Sigmoid colon (tissue), 7 donors: ENCODE results near the gene ZNF652. TPM values are rescaled to one million over a fixed set of nuclear protein-coding genes. Genes with fewer than 3 reads are reported as not detected.
A peak's percentile ranks its signal among the peaks of the same experiment; 100 is the strongest.
"Not testable (repeated sequence)": the region's sequence is repeated elsewhere in the genome, so short reads cannot be mapped to it uniquely, and the experiment has no call there.

Experiments used
- DNase-seq: peaks from one replicate; pipeline ENCODE4 v3.0.0-alpha.2; 2019
- H3K27ac ChIP-seq, 4 donors: fragments of 200-600 bp; sonication (generic); one replicate each; pipeline ENCODE4 v1.5.1; 2016 to 2019; ENCODE audit warnings: mild to moderate bottlenecking in 1 of 4
- H3K27me3 ChIP-seq, 3 donors: fragments of 200-600 bp; sonication (generic); one replicate each; pipeline ENCODE4 v1.5.1; 2019; ENCODE audit warnings: mild to moderate bottlenecking in 1 of 3
- H3K36me3 ChIP-seq, 4 donors: fragments of 200-600 bp; sonication (generic); one replicate each; pipeline ENCODE4 v1.5.1; 2016 to 2019
- H3K4me1 ChIP-seq, 4 donors: fragments of 200-600 bp; sonication (generic); one replicate each; pipeline ENCODE4 v1.5.1; 2017 to 2019
- H3K4me3 ChIP-seq, 4 donors: fragments of 200-600 bp; sonication (generic); one replicate each; pipeline ENCODE4 v1.5.1; 2017 to 2019; ENCODE audit warnings: mild to moderate bottlenecking in 2 of 4, moderate library complexity in 1 of 4
- H3K9me3 ChIP-seq, 4 donors: fragments of 200-600 bp in 3 of 4; sonication (generic) in 3 of 4; one replicate each; pipeline versions ENCODE4 v1.5.1 to v1.6.1; 2013 to 2019
- CTCF ChIP-seq, 4 experiments: fragments of 450-650 bp in 3 of 4; fragments of 200-600 bp in 1 of 4; IDR thresholded peaks; one replicate each; pipeline ENCODE4 v1.5.1; 2016 to 2019; ENCODE audit warnings: antibody characterized with exemption in 4 of 4, mild to moderate bottlenecking in 3 of 4, moderate library complexity in 2 of 4
- EP300 ChIP-seq, 4 donors: sonication (generic); formaldehyde crosslinking; IDR thresholded peaks; one replicate each; pipeline ENCODE4 v1.6.1; 2017; ENCODE audit warnings: antibody characterized with exemption in 4 of 4
- POLR2A ChIP-seq, 2 donors: fragments of 450-650 bp; IDR thresholded peaks; one replicate each; pipeline ENCODE4 v1.6.1; 2016; ENCODE audit warnings: antibody characterized with exemption in 2 of 2, mild to moderate bottlenecking in 2 of 2, moderate library complexity in 2 of 2
- POLR2AphosphoS5 ChIP-seq, 4 donors: sonication (generic); formaldehyde crosslinking; IDR thresholded peaks; one replicate each; pipeline ENCODE4 v1.6.1; 2017; ENCODE audit warnings: antibody characterized with exemption in 4 of 4
- WGBS, 2 donors: extraction: QIAGEN DNeasy Blood & Tissue Kit; methylation state at CpG; one replicate each; pipeline ENCODE4 v1.1.7; 2013; 5-methylcytosine and 5-hydroxymethylcytosine counted together
- intact Hi-C: fragments of 100-400 bp; cut with DNase I; formaldehyde crosslinking; loops from one replicate; pipeline ENCODE4 v1.15.1; 2023
- polyA plus RNA-seq, 3 donors: library from polyadenylated mRNA; stranded (reverse); fragments of 200-250 nt; gene quantifications; one replicate each; pipeline ENCODE4 v1.2.3, GENCODE V29; 2013
- total RNA-seq, 4 donors: library from RNA; depleted of rRNA; stranded (reverse); fragments of >200 nt; gene quantifications; one replicate each; pipeline ENCODE4 v1.1.0, GENCODE V29; 2016
- donor health status: healthy with polysubstance abuse.
- donor health status: Bipolar disorder and iron deficiency.
- donor health status: healthy.

The ZNF652 gene
- total and polyA plus RNA-seq, 7 donors = 12.9 to 134 (median 83.1) TPM

- no peak for DNase-seq
- Histone ChIP-seq H3K4me1 (no peaks in the 10 kb centered on the region), H3K4me3 (no peak overlapping the region), H3K36me3 (peaks cover 0 to 28% (median 6%) of the 10 kb centered on the region in 4 donors), H3K9me3 (no peaks in the 10 kb centered on the region), H3K27me3 (no peaks in the 10 kb centered on the region), H3K27ac (no peak overlapping the region)
- intact Hi-C loops = no loop called here
- 81 to 83% methylated on average over 1 of the region's 1 CpG for WGBS, 2 donors
- TF ChIP-seq POLR2AphosphoS5 (IDR thresholded peaks at IDR 0.05) = peak in 1 of 4 donors; percentile 5
- TF ChIP-seq CTCF (IDR thresholded peaks at IDR 0.05) = no peak
These were observed 73.7 kb downstream of the ZNF652 start for GRCh38 chr17:49288388-49288787.

DNA sequence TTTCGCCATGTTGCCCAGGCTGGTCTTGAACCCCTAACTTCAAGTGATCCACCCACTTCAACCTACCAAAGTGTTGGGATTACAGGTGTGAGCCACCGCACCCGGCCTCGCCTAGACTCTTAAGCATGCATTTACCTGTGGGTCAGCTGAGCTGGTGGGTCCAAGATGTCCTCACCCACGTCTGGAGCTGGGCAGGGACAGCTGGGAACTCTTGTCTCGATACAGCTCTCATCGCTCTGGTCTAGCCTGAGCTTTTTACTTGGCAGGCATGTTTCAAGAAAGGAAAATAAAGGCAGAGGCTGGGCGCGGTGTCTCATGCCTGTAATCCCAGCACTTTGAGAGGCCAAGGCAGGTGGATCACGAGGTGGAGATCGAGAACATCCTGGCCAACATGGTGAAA lies 74.6 kb downstream of the ZNF652 start:
- DNase-seq = no peak
- TF ChIP-seq EP300 (IDR thresholded peaks at IDR 0.05) = no peak
- TF ChIP-seq POLR2AphosphoS5 (IDR thresholded peaks at IDR 0.05) = peak in 1 of 4 donors; percentile 10
- WGBS, 2 donors = 96% methylated on average over 11 of the region's 11 CpGs
- Histone ChIP-seq H3K27ac (no peak overlapping the region), H3K9me3 (no peaks in the 10 kb centered on the region), H3K36me3 (peaks cover 0 to 21% (median 6%) of the 10 kb centered on the region in 4 donors), H3K4me3 (no peak overlapping the region), H3K27me3 (no peaks in the 10 kb centered on the region), H3K4me1 (no peaks in the 10 kb centered on the region)
- intact Hi-C loops = no loop called here

DNA sequence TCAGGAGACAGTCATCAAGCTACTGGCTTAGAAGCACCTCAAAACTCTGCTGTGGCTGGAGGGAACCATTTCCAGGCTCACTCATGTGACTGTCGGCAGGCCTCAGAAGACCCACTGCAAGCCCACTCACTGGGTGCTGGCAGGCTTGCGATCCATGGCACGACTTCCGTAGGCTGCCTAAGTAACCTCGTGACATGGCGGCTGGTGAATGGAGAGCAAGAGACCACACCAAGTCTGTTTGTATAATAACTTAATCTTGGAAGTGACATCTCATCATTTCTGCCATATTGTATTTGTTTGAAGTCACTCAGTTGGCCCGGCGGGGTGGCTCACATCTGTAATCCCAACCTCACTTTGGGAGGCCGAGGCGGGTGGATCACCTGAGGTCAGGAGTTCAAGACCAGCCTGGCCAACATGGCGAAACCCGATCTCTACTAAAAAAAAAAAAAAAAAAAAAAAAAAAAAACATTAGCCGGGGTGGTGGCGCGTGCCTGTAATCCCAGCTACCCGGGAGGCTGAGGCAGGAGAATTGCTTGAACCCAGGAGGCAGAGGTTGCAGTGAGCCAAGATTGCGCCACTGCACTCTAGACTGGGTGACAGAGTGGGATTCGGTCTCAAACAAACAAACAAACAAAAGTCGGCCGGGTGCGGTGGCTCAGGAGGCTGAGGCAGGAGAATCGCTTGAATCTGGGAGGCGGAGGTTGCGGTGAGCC lies 75.6 kb downstream of the ZNF652 start:
- H3K27me3 ChIP-seq, H3K9me3 ChIP-seq, H3K27ac ChIP-seq, H3K4me3 ChIP-seq, H3K4me1 ChIP-seq, intact Hi-C loops, DNase-seq: not testable (repeated sequence)
- WGBS, 2 donors = 96% methylated on average over 24 of the region's 24 CpGs
- H3K36me3 ChIP-seq = peaks cover 0 to 16% (median 6%) of the 10 kb centered on the region in 4 donors

GRCh38 chr17:49285716-49286115 lies 76.3 kb downstream of the ZNF652 start:
- Histone ChIP-seq H3K4me3 (no peak overlapping the region), H3K4me1 (no peaks in the 10 kb centered on the region), H3K9me3 (no peaks in the 10 kb centered on the region), H3K36me3 (peaks cover 0 to 9% (median 1%) of the 10 kb centered on the region in 4 donors), H3K27me3 (no peaks in the 10 kb centered on the region), H3K27ac (no peak overlapping the region)
- DNase-seq = no peak
- TF ChIP-seq POLR2A (IDR thresholded peaks at IDR 0.05) (no peak), POLR2AphosphoS5 (IDR thresholded peaks at IDR 0.05) (peak in 1 of 4 donors; percentile 13)
- WGBS, 2 donors = 86 to 88% methylated on average over 6 of the region's 6 CpGs
- intact Hi-C loops = no loop called here

DNA sequence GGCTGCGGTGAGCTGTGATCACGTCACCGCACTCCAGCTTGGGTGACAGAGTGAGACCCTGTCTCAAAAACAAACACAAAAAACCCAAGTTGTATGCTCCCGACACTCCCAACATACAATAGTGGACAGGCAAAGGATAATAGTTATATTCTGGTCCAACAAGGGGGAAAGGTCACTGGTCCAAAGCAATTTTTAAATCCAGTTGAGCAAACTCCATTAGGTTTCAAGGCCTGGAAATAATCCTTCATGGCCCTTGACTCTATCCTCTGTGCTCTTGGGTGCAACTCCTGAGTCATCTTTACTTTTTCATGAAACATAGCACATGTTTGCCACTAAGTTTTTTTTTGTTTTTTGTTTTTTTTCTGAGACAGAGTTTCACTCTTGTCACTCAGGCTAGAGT lies 81.1 kb downstream of the ZNF652 start:
- no peaks in the 10 kb centered on the region for H3K4me1 ChIP-seq
- H3K27me3 ChIP-seq = no peaks in the 10 kb centered on the region
- DNase-seq = no peak
- 82 to 98% methylated on average over 4 of the region's 4 CpGs for WGBS, 2 donors
- H3K4me3 ChIP-seq = no peak overlapping the region
- H3K27ac ChIP-seq = no peak overlapping the region
- TF ChIP-seq EP300 (IDR thresholded peaks at IDR 0.05) (no peak), POLR2A (IDR thresholded peaks at IDR 0.05) (no peak), POLR2AphosphoS5 (IDR thresholded peaks at IDR 0.05) (no peak), CTCF (IDR thresholded peaks at IDR 0.05) (no peak)
- no peaks in the 10 kb centered on the region for H3K36me3 ChIP-seq
- intact Hi-C loops = no loop called here
- no peaks in the 10 kb centered on the region for H3K9me3 ChIP-seq

DNA sequence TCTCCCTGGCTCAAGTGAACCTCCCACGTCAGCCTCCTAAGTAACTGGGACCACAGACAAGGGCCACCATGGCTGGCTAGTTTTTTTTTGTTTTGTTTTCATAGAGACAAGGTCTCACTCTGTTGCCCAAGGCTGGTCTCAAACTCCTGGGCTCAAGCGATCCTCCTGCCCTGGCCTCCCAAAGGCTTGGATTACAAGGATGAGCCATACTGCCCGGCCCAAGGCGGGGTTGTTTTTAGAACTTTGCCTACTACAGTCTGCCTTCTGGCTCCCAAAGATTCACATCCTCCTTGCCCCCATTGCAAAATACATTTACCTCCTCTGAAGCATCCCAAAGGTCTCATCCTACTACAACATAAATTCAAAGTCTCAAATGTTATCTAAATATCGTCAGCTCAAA lies 82.0 kb downstream of the ZNF652 start:
- TF ChIP-seq CTCF (IDR thresholded peaks at IDR 0.05) = no peak
- no peak for TF ChIP-seq POLR2AphosphoS5 (IDR thresholded peaks at IDR 0.05)
- TF ChIP-seq EP300 (IDR thresholded peaks at IDR 0.05) = no peak
- no peak for TF ChIP-seq POLR2A (IDR thresholded peaks at IDR 0.05)
- intact Hi-C loops = no loop called here
- Histone ChIP-seq H3K4me1 (no peaks in the 10 kb centered on the region), H3K27me3 (no peaks in the 10 kb centered on the region), H3K36me3 (no peaks in the 10 kb centered on the region), H3K4me3 (no peak overlapping the region), H3K9me3 (no peaks in the 10 kb centered on the region), H3K27ac (no peak overlapping the region)
- no peak for DNase-seq
- 90 to 93% methylated on average over 5 of the region's 5 CpGs for WGBS, 2 donors

- H3K9me3 ChIP-seq, H3K27ac ChIP-seq, H3K4me3 ChIP-seq, DNase-seq, H3K4me1 ChIP-seq, intact Hi-C loops, H3K27me3 ChIP-seq, H3K36me3 ChIP-seq: not testable (repeated sequence)
- WGBS, 2 donors = 90 to 92% methylated on average over 11 of the region's 11 CpGs
These were observed 82.6 kb downstream of the ZNF652 start for GRCh38 chr17:49279263-49280015.
